Testis (tissue), 3 donors: ENCODE data around the gene CDSN. TPM values are rescaled to one million over a fixed set of nuclear protein-coding genes. Genes with fewer than 3 reads are reported as not detected.
A peak's percentile ranks its signal among the peaks of the same experiment; 100 is the strongest.

Experiments
- DNase-seq: peaks from one replicate; pipeline ENCODE4 v3.0.0-alpha.2; 2019
- H3K27ac ChIP-seq, 2 donors: fragments of 200-600 bp; sonication (generic); one replicate each; pipeline ENCODE4 v1.5.1; 2019
- H3K27me3 ChIP-seq: fragments of 200-600 bp; sonication (generic); one replicate; pipeline ENCODE4 v1.5.1; 2019
- H3K36me3 ChIP-seq: fragments of 200-600 bp; sonication (generic); one replicate; pipeline ENCODE4 v1.5.1; 2017; ENCODE audit warnings: low read depth; ENCODE audit errors: missing control alignments
- H3K4me1 ChIP-seq: fragments of 200-600 bp; sonication (generic); one replicate; pipeline ENCODE4 v1.5.1; 2019
- H3K4me3 ChIP-seq, 2 donors: fragments of 200-600 bp; sonication (generic); one replicate each; pipeline ENCODE4 v1.5.1; 2017 to 2019
- H3K9me3 ChIP-seq: fragments of 200-600 bp; sonication (generic); one replicate; pipeline ENCODE4 v1.5.1; 2017
- CTCF ChIP-seq, 3 experiments: fragments of 450-650 bp in 2 of 3; fragments of 200-600 bp in 1 of 3; sonication (generic) in 1 of 3; IDR thresholded peaks; one replicate each; pipeline ENCODE4 v1.5.1; 2016 to 2019; ENCODE audit warnings: antibody characterized with exemption in 3 of 3, mild to moderate bottlenecking in 2 of 3, moderate library complexity in 1 of 3
- POLR2A ChIP-seq: fragments of 450-650 bp; IDR thresholded peaks from one replicate; pipeline ENCODE4 v1.6.1; 2017; ENCODE audit warnings: antibody characterized with exemption, mild to moderate bottlenecking, moderate library complexity
- WGBS, 2 donors: methylation state at CpG; one replicate each; pipeline ENCODE4 v1.1.5; 2018; 5-methylcytosine and 5-hydroxymethylcytosine counted together
- intact Hi-C: fragments of 100-400 bp; cut with DNase I; formaldehyde crosslinking; loops from one replicate; pipeline ENCODE4 v1.15.1; 2023; ENCODE audit warnings: low total_unique reads
- polyA plus RNA-seq: library from polyadenylated mRNA; stranded (reverse); fragments of 350-450 nt; fragmentation: Illumina TruSeq; extraction: RNeasy Lipid Tissue Mini Kit (QIAGEN cat#74804); gene quantifications from one replicate; pipeline ENCODE4 v1.2.3, GENCODE V29; 2014; ENCODE audit warnings: low read depth, low replicate concordance; ENCODE audit not compliant: insufficient read depth
- total RNA-seq, 2 donors: library from RNA; depleted of rRNA; stranded (reverse); fragments of >200 nt; gene quantifications; one replicate each; pipeline ENCODE4 v1.2.3, GENCODE V29; 2016

The CDSN gene
- total and polyA plus RNA-seq, 3 donors from 2014 or later: 0.06 to 0.32 TPM; not detected in 1

GRCh38 chr6:31122791-31123706 lies 2.8 kb upstream of the CDSN start:
- Histone ChIP-seq H3K27me3 (no peaks in the 10 kb centered on the region), H3K27ac (peak overlapping the region in 1 of 2 donors; percentile 28), H3K9me3 (no peaks in the 10 kb centered on the region), H3K36me3 (no peaks in the 10 kb centered on the region), H3K4me3 (no peak overlapping the region), H3K4me1 (peaks cover 11% of the 10 kb centered on the region)
- peak; percentile 85 for DNase-seq
- 36 to 42% methylated on average over 12 to 16 of the region's 16 CpGs for WGBS, 2 donors
- intact Hi-C loops: no loop called here
- no peak for TF ChIP-seq CTCF (IDR thresholded peaks at IDR 0.05)
- no peak for TF ChIP-seq POLR2A

- intact Hi-C loops: no loop called here
- Histone ChIP-seq H3K27ac (no peak overlapping the region), H3K27me3 (no peaks in the 10 kb centered on the region), H3K4me3 (no peak overlapping the region), H3K9me3 (no peaks in the 10 kb centered on the region), H3K4me1 (peaks cover 16% of the 10 kb centered on the region), H3K36me3 (no peaks in the 10 kb centered on the region)
- WGBS, 2 donors: 87 to 93% methylated on average over 8 to 12 of the region's 12 CpGs
- TF ChIP-seq POLR2A: no peak
- DNase-seq: no peak
Measured at GRCh38 chr6:31121131-31121790, 1.0 kb upstream of the CDSN start.

GRCh38 chr6:31118178-31118577 lies 2.1 kb downstream of the CDSN start:
- no peaks in the 10 kb centered on the region for H3K36me3 ChIP-seq
- no peak overlapping the region for H3K4me3 ChIP-seq
- WGBS, 2 donors: 91 to 92% methylated on average over 7 of the region's 7 CpGs
- H3K27me3 ChIP-seq: no peaks in the 10 kb centered on the region
- H3K4me1 ChIP-seq: peaks cover 25% of the 10 kb centered on the region
- intact Hi-C loops: no loop called here
- DNase-seq: no peak
- H3K9me3 ChIP-seq: no peaks in the 10 kb centered on the region
- no peak for TF ChIP-seq POLR2A
- no peak for TF ChIP-seq CTCF (IDR thresholded peaks at IDR 0.05)
- H3K27ac ChIP-seq: no peak overlapping the region

DNA sequence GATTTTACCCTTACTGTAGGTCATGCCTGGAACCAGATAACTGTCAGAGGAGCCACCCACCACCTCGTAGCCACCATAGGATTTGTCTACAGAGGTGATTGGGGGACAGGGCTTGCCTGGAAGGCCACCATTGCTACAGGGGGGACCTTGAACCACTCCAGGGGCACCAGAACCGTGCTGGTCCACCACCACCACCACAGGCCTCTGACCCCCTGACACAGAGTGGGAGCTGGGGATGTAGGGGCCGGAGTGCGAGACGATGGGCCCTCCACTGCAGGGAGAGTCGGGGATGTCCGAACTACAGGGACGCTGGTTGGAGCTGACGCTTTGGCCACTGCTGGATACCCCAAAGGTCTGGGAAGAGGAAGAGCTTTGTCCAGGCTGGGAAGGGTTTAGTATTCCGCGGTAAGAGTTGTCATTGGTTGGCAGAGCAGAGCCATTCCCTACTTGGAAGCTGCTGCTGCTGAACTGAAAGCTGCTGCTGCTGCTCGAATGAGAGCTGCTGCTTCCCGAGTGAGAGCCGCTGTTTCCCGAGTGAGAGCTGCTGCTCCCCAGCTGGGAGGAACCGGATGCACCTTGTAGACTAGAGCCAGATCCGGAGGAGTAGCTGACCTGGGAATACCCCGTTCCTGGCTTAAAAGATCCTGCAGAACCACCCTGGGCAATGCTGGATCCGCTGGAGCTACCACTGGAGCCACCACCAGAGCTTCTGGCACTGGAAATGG lies 3.4 kb downstream of the CDSN start:
- Histone ChIP-seq H3K27ac (no peak overlapping the region), H3K9me3 (no peaks in the 10 kb centered on the region), H3K4me1 (peaks cover 16% of the 10 kb centered on the region), H3K36me3 (no peaks in the 10 kb centered on the region), H3K4me3 (no peak overlapping the region), H3K27me3 (no peaks in the 10 kb centered on the region)
- intact Hi-C loops: no loop called here
- peak; percentile 46 for DNase-seq
- TF ChIP-seq CTCF (IDR thresholded peaks at IDR 0.05) (no peak), POLR2A (no peak)
- 50 to 51% methylated on average over 16 to 19 of the region's 19 CpGs for WGBS, 2 donors
